Stimulated activated CD4-positive, alpha-beta T cell treated with anti-CD3 and anti-CD28 coated beads, Interleukin-4, amount 100 ng/mL, for 4 hours (primary cell): ENCODE data around the gene SIT1.

Source experiments
- DNase-seq, 2 experiments: peaks; one replicate each; pipeline ENCODE4 v3.0.0-alpha.2; 2020

Gene SIT1

DNA sequence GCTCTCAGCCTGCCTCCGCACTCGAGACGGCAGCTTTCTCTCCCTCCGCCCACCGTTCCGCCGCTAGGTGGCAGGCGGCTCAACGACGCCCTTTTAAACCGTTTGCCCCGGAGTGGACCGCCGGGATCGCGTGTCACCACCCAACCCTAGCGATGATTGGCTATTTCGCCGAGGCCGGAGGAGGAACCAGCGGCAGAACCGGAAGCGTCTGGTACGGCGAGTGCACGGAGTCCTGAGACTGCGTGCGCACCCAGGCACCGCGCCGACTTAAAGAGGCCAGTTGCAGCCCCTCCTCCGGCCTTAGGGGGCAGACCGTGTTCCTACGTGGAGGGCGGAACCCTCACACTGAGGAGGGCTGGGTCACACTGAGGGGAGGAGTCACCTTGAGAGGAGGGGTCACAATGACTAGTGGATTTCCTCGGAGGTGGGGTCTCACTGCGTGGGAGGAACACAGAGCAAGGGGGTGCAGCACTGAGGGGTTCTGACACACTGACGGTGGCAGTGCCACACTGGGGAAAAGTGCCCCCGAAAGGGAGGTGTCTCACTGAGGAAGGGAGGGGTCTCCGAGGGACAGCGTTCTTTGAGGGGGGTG is 46.6 kb downstream of the SIT1 start:
- peak; percentile 98 to 99 for DNase-seq

DNA sequence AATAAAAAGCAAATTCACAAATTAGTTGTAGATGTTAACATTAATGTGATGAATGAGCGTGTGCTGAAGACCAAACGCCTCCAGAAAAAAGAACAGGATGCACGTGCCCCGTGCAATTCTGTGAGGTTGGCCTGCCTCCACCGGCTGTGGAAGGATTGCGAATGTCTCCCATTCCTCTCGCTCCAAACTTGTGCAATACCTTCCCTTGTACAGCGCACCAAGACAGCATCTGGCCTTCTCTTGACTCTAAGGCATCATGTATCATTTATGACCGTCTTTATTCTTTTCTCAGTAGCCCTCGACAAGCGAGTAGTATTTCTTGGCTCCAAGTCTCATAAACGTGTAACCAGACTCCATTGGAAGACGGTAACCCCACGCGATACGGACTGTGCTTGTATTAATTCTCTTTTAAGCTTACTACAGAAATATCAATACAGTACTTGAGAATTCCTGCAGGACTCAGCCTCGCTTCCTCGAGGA is 47.2 kb downstream of the SIT1 start:
- peak in 1 of 2 experiments; percentile 30 for DNase-seq

DNA sequence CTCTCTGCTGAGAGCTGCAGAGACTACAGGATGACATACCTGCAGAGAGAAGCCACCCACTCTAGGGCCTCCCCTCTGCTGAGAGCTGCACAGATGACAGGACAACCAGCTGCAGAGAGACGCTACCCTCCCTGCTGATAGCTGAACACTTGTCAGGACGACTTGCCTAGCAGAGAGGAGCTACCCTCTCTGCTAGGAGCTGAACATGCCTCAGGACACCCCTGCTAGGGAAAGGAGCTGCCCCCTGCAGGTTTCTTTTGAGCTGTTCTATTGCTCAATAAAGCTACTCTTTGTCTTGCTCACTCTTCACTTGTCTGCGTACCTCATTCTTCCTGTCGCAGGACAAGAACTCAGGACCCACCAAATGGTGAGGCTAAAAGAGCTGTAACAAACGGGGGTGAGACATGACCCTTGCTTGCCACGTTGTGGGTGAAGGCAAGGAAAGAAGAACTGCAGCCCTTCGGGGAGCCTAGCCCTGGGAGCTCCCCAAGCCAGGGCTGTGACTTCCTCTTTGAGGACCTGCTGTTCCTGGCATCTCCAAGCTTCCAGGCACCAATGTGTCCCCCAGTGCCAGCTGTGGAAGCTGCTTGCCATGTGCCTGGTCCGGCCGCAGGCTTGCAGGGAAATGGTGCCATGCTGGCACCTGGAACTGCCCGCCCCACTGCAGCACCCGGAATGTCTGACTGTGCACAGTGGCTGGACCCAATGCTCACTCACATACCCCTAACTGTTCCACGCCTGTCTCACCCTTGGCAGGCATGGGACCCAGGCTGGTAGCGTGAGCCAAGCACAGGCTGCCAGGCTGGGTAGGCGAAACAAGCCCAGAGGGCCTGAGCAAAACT is 50.7 kb downstream of the SIT1 start:
- DNase-seq: no peak
